Activated CD4-positive, CD25-positive, alpha-beta regulatory T cell (primary cell): ENCODE measurements around the gene FAM168A.

Source experiments
- DNase-seq, 4 experiments: peaks; one replicate each; lab custom pipeline; 2025; lab: John Stamatoyannopoulos, UW

FAM168A gene, protein sequence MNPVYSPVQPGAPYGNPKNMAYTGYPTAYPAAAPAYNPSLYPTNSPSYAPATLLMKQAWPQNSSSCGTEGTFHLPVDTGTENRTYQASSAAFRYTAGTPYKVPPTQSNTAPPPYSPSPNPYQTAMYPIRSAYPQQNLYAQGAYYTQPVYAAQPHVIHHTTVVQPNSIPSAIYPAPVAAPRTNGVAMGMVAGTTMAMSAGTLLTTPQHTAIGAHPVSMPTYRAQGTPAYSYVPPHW

DNA sequence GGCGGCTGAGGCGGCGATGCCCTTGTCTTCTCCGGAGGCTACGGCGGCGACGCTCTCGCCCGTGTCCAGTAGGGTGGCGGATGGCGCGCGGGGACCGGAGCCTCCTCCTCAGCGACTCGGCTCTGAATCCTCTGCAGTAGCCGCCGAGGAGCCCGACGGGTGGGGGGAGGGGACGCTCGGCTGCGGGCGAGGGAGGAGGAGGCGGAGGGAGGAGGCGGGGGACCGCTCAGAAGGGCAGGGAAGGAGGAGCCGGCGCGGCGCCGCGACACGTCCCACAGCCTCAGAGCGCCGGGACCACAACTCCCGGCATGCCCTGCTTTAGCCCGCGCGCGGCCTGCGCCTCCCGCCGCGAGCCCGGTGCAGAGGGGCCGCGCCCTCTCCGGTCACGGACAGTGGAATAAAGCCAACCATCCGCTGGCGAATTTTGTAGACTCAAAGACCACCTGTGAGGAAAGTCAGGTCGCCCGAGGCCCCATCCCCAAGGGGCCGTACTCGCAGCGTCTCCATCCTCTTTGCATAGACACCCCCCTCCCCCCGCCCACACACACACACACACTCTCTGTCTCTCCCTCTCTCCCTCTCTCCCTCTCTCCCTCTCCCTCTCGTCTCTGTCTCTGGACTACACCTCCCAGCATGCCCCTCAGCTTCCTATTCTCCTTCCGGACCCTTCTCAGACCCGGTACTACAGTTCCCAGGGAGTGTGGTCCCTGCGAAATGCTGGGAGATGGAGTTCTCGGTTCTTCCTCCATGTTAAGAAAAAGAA lies at the start of gene FAM168A:
Gene FAM168A (minus strand): TSS at position 157 of the 763 bp plus-strand sequence. CDS start 129,638 bp downstream, outside the sequence.
- peak; percentile 81 to 92 (median 90) for DNase-seq

DNA sequence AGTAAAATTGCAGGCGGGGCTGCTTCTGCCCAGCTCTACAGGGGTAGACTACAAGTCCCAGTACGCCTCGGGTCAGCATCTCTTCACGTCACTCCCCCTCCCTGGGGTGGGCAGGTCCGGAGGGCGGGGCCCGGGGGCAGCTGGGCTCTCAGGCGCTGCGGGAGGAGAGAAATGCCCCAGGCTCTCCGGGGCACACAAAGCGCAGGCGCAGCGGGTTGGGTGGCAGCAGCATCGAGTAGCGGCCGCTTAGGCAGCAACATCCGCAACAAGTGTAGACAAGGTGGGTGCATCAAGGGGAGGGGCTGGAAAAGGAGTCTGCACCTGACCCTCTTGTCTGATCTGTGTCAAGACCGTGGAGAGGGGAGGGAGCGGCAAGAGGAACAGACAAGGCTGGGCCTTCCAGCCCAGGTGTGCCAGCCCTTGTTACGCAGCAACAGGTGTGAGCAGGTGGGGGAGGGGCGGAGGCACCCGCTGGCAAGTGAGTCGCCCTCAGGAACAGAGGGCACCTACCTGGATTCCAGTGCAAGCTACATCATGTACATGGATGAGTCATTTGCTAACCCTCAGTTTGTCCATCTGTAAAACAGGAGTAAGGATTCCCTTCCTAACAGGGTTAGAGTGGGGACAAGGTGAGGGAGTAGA lies 49.7 kb upstream of the FAM168A start:
- peak; percentile 76 to 90 (median 85) for DNase-seq

DNA sequence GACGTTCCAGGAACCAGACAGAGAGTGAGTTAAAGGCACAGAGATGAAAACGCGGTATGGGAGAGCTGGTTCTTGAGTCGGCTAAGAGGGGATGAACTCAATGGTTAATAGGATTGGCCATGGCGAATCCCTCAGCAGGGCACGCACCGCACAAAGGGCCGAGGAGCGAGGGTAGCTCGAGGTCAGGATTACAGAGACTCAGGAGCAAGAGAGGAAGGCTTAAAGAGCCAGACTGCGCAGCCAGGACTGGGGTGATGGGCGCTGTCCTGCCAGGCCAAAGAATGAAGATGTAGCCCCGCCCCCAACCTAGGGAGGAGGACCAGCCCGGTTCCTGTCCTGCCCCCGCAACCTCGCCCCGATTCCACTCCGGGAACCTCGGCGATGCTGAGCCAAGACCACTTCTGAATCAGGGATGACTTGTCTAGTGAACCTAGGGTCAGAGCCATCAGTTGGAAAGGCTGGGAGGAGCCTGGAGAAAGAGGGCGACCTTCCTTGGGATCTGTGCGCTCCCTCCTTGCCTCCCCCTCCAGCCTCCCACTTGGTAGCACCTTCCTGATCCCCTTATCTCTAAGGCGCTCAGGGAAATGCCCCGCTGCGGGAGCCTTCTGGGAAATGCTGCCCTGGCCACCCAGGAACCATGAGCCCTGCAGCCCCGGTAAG lies 48.2 kb upstream of the FAM168A start, which contains the start of gene PLEKHB1:
Gene PLEKHB1 (plus strand): TSS at position 610 of the 660 bp plus-strand sequence. CDS start 28 bp downstream, at position 638.
- DNase-seq: no peak

DNA sequence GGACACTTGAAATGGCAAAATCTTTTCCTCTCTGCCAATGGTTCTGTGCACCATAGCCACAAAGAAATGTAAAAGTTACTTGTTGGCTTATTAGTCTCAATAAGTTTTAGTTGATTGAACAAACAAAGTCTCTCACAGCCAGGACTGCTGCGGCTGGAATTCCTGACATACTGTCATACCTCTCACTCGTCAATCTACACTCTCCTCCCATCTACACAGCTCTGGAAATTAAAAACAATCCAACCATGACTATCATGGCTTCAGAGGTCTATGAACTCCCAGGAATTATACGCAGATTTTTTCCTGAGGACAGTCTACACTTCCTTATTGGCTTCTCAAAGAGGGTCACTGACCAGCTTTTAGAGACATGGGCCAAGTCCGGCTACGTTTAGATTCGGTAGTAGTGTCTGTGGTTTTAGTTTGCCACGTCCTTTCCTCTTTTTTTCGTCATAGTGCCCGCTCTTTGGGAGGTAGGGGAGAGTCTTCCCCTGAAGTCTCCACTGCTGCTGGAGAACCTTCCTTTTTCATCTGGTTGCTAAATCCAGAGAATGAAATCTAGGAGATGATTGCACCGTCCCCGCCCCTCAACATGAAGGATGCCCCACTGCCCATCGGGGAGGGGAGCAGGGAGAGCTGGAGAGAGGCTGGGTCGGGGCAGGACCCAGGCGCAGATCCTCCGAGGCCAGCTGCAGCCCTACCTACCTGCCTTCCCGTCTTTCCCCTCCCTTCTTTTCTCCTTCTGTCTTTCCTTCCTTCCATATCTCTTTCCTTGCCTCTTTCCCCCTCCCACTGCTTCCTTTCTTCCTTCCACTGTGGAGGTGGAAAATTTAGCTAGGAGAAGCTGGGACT lies 47.4 kb upstream of the FAM168A start:
- no peak for DNase-seq

DNA sequence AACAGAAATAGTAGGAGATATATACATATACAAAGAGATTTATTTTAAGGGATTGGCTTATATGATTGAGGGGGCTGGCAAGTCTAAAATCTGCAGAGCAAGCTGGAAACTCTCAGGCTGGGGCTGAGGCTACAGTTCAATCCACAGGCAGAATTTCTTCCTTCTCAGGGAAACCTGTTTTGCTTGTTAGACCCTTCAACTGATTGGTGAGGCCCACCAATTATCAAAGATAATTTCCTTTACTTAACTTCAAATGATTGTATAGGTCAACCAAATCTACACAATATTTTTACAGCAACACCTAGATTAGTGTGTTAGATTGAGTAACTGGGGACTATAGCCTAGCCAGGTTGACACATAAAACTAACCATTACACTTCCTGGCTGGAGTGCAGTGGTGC lies 43.8 kb upstream of the FAM168A start:
- no peak for DNase-seq

DNA sequence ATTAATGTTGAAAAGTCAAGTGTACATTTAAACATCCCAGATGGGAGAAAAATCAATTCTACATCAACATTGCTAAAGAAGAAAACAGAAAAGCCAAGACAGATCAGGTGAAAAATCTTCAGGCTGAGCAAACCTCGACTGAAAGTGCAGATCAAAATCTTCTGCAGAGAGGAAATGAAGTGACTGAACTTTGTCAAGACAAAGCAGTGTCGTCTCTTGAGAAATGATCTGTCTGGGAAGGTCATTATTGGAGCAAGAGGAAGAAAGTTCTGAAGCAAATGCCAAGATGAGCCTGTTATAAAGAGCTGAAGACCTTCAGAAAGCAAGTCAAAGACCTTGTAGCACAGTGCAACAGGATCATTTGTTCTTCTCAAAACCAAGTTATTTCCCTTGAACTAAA lies 42.7 kb upstream of the FAM168A start:
- DNase-seq: no peak

DNA sequence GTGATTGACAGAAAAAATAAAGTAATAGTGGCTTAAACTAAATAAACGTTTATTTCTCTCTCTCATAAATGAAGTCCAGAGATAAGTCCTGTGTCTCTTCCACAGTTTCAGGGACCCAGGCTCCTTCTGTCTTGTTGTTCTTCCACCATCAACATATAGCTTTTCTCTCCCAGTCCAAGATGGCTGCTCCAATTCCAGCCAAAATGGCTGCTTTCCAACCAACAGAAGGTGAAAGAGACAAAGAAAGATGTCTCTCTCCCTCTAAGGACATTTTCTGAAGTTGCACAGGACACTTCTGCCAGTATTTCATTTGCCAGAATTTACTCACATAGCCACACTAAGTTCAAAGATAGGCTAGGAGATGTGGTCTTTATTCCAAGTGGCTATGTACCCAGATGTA lies 39.1 kb upstream of the FAM168A start:
- DNase-seq: no peak

DNA sequence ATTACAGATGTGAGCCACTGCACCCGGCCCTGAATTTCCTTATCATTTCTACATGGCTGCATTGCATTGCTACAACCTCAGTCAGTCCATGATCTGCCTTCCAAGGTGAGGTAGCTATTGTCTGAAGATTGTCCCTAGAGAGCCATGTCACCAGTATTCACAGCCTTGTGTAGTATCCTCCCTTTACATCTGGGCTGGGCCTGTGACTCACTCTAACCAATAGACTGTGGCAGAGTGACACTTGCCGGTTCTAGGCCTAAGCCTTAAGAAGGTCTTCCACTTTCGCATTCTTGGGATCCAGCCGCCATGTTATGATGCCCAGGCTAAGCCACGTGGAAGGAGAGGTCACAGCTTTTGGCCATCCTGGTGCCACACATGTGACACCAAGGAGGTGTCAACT lies 38.3 kb upstream of the FAM168A start:
- DNase-seq: no peak

DNA sequence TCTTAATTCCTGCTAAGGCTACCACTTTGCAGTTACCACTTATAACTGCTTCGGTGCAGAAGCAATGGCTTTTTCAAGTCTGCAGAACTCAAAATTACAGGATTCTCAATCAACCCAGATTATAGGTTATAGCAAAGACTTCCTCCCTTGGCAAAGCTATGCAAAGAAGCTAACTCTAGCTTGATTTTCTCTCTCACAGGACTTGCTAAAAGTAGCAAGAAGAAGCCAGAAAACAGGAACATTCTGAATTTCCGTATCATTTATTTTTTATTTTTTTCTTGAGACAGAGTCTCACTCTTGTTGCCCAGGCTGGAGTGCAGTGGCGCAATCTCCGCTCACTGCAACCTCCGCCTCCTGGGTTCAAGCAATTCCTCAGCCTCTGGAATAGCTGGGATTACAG lies 37.8 kb upstream of the FAM168A start:
- DNase-seq: no peak

DNA sequence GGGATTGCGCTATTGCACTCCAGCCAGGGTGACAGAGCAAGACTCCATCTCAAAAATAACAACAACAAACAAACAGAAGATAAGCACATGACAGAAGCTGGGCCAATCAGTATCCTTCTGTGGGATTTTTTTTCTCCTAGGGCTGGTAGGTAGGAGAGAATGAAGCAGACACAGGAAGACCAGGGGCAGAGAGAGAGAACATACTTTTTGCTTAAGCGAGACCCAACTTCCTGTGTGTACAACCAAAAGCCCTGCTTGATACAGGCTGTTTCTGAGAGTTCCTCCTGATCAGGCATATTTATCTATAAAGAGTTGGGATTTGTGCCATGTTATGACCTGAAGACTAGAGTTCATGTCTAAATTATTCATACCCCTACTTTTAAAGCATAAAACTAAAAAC lies 36.1 kb upstream of the FAM168A start:
- no peak for DNase-seq

DNA sequence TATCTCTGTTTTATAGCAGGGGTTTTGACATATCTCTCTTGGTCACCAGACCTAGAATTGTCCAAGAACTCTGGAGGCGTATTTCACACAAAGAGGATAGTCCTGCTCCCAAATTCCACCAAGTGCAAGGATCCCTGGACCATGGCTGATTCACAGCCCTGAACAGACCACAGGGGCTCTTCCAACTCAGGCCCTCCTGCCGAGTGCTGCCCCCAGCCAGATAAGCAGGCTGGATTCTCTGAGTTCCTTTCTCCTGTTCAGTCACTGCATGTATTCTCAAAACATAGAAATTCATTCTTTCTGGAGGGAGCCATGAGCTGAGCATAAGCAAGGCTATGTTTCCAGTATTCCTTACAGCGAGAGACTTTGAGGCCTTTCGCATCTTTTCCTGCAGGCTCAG lies 35.1 kb upstream of the FAM168A start:
- DNase-seq: no peak

DNA sequence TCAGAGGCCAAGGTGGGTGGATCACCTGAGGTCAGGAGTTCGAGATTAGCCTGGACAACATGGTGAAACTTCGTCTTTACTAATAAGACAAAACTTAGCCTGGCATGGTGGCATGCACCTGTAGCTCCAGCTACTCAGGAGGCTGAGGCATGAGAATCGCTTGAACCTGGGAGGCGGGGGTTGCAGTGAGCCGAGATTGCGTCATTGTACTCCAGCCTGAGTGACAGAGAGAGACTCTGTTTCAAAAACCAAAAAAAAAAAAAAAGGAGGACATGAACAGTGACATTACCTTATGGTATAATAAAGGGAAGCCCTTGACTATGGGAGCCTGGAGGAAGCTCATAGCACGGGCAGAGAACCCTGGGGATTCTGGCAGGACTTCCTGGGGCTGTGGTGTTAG lies 32.0 kb upstream of the FAM168A start:
- DNase-seq: no peak

DNA sequence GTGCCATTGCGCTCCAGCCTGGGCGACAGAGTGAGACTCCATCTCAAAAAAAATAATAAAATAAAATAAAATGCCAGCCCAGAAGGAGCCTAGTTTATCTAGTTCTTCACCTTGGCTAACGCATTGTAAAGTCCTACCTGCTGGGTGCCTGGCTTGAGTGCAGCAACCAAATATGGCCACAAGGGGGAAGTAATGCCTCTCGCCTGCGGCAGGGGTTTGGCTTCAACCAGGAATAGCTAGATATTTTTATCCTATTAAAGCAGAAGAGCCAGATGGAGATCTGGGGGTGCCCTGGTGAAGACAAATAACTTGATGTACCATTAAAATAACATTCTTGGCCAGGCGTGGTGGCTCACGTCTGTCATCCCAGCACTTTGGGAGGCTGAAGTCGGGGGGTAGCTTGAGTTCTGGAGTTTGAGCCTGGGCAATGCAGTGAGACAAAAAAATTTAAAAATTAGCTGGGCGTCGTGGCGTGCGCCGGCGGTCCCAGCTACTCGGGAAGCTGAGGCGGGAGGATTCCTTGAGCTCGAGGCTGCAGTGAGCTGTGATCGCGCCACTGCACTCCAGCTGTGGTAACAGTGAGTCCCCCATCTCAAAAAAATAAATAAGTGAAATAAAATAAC lies 27.9 kb upstream of the FAM168A start:
- DNase-seq: peak; percentile 23 to 43 (median 40)

DNA sequence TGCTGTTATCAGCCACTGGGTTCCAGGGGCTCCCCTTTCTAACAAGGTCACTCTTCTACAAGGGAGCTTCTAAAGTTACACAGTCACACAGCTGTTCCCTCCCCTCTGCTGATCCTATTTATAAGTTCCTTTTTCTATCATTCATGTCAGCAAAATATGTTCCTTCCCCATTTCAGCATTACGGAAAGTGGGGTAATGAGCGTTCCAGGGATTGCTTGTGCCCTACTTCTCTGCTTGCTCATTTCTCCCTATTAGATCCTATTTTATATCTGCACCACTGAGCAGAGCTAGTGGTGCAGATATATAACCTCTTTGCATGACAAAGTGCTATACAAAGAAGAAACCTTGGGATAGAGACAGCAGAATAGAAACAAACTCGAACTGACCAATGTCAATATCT lies 25.8 kb upstream of the FAM168A start:
- no peak for DNase-seq

DNA sequence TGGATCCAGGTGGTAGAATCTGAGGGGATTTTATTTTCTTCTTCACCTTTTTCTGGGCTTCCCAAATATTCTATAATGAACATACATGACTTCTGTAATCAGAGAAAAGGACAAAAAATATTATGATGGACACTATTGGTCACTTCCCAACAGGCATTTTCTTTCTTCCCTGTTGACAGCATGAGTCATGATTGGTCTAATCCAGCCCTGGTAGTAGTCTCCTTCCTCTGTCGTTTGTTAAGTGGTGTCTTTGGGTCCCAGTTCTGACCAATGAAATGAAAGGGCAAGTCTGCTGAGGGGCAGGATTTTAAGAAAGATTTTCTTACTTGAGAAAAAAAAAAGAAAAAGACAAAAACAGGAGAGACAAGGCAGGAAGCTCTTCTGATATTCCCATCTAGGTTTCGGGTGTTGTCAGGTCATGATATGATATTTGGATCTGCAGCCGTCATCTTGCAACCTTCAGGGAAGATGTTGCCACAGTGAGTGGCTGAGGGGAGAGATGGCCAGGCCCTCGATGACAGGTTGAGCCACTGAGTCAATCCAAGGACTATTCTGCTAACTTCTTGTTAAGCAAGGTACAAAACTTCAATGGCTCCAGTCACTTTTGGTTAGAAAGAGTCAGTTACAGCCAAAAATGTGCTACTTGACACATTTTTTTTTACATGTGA lies 25.1 kb upstream of the FAM168A start:
- DNase-seq: no peak

DNA sequence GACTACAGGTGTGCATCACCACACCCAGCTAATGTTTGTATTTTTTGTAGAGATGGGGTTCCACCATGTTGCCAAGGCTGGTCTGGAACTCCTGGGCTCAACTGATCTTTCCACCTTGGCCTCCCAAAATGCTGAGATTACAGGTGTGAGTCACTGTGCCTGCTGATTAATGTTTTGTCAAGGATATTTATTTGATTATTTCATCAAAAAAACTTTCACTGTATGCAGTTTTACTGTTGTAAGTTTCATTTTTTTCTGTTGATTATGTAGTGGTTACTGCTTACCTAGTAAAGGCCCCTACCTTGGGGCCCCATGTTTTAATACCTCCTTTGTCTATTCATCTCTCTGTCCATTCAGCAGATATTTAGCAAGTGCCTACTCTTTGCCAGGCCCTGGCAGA lies 16.7 kb upstream of the FAM168A start:
- no peak for DNase-seq

DNA sequence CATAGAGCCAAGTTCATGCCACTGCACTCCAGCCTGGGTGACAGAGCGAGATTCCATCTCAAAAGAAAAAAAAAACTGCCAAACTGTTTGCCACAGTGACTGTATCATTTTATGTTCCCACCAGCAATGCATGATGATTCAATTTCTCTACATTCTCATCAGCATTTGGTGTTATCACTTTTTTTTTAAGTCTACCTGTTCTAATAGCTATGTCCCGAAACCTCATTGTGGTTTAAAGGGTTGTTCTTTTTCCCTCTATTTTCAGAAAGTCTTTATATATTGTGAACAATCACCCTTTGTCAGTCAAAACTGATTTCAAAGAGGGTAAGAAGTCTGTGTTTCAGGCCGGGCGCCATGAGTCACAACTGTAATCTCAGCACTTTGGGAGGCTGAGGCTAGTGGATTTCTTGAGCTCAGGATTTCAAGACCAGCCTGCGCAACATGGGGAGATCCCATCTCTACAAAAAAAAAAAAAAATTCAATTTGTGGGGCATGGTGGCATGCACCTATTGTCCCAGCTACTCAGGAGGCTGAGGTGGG lies 14.8 kb upstream of the FAM168A start:
- no peak for DNase-seq

DNA sequence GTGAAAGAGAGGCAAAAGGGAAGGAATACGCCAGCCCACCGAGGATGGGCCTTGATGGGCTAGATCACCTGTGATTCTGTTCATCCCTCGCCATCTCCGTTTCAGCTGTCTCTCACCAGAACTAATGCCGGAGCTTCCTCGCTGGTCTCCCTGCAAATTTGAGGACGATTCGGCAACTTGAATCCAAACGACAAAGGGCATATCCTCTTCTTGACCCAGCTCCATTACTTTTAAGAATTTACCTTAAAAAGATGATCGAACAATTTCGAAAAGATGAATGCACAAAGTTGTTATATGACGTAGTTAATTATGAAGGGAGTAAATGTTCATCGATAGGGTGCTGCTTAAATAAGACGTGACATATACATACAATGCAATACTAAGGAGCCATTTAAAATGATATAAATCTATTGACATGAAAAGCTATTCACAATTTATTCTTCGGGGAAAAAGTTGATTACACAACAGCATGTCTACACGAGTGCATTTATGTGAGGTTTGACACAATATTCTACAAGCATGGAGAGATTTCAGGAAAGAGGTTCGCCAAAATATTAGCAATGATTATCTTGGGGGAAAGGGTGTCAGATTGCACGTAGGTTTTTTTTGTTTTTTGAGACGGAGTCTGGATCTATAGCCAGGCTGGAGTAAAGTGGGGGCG lies 937 bp upstream of the FAM168A start:
- no peak for DNase-seq

DNA sequence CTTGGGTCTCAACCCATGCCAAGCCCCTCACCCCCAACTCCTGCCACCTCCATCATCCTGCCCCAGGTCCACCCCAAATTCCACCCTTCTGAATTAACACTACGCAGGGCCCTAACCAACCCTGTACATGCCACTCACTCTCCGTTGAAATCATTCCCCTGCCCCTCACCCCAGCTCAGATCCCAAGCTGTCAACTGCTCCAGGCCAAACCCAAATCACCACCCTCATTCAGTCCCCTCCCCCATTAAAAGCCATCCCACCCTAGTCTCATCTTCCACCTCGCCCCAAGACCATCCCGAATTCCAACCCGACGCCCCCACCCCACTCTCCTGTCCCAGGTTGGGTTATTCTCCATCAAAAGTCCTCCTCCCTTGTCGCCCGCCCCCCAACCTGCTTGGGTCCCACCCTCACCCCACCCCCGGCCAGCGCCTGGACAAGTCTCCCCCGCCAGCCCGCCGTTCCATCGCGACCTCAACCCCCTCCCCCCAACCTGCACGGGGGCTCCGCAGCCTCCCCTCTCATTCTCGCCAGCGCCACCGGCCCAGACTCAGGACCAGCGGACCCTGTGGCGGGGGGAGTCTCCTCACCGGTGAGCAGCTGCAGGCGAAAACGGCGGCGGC lies 466 bp downstream of the FAM168A start:
- DNase-seq: no peak
